ENCODE data around the gene PRXL2B.

Gene PRXL2B

GRCh38 chr1:2604844-2605508 lies 18.4 kb downstream of the PRXL2B start:
- no peak overlapping the region for H3K4me3 ChIP-seq (ENCODE audit: low read depth, low read length)
- DNase-seq (ENCODE audit: low read depth) = no peak
- no peak for TF ChIP-seq CTCF (IDR thresholded peaks at IDR 0.05; ENCODE audit: insufficient read depth, low read depth, low read length, missing control alignments)

GRCh38 chr1:2605509-2606395 lies 19.2 kb downstream of the PRXL2B start:
- no peak for TF ChIP-seq CTCF (IDR thresholded peaks at IDR 0.05; ENCODE audit: insufficient read depth, low read depth, low read length, missing control alignments)
- no peak for DNase-seq (ENCODE audit: low read depth)
- no peak overlapping the region for H3K4me3 ChIP-seq (ENCODE audit: low read depth, low read length)

DNA sequence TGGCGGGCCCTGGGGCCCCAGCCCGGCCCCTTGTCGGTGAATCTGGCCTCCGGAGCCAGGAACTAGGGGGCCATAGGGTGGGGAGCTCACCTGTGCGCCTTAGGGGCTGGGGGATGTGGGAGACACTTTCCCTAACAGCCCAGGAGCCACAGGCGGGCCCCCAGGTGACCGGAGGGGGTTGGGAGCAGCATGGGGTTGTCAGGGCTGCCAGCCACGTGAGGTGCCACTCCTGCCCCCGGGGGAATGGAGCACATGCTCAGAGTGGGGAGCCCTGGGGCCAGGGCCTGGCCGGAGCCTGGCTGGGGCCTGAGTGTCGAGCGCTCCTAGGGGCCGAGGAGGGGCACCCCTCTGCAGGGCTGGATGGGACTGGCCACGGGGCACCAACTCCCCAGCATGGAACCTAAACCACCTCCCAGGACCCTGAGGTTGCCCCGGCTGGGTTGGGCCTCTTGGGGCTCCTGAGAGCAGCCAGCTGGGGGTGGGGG lies 19.9 kb downstream of the PRXL2B start:
- no peak for DNase-seq (ENCODE audit: low read depth)
- no peak overlapping the region for H3K4me3 ChIP-seq (ENCODE audit: low read depth, low read length)
- TF ChIP-seq CTCF (IDR thresholded peaks at IDR 0.05; ENCODE audit: insufficient read depth, low read depth, low read length, missing control alignments) = no peak

DNA sequence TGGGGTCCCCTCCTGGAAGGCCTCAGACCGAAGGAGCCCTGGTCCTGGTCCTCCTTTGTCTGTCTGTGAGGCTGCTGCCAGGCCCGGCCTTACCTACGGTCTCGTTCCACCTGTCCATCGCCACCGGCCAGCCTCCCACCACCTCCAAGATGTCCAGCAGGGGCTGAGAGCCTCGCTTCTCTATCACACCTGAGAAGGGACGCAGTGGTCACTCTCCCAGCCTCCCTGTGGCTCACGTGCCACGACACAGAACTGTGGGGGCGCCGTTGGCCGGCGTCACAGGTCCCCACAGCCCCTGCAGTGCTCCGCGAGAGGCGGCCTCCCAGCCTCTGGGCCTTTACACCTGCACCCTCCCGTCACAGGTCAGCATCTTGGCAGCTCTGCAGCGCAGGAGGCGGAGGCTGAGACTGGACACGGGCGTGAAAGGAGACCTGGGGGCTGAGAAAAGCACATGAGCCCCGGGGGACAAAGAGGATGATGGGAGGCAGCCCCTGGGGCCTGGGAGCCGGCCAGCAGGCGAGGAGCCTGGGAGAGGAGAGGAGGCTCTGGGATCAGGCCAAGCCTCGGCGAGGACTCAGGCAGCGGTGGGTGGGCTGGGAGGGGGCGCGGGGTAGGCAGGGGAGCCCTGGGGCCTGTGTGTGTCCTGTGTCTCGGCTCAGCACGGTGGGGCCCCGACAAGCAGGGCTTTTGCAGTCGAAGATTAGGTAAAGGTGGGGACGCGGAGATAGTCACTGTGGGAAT lies 20.5 kb downstream of the PRXL2B start:
- no peak for TF ChIP-seq CTCF (IDR thresholded peaks at IDR 0.05; ENCODE audit: insufficient read depth, low read depth, low read length, missing control alignments)

GRCh38 chr1:2607641-2608091 lies 21.1 kb downstream of the PRXL2B start:
- no peak for TF ChIP-seq CTCF (IDR thresholded peaks at IDR 0.05; ENCODE audit: insufficient read depth, low read depth, low read length, missing control alignments)
- DNase-seq (ENCODE audit: low read depth) = no peak
- H3K4me3 ChIP-seq (ENCODE audit: low read depth, low read length) = no peak overlapping the region

More for the DNA sequence above, 20.5 kb downstream of the PRXL2B start:
- no peak overlapping the region for H3K4me3 ChIP-seq (ENCODE audit: low read depth, low read length)
- DNase-seq (ENCODE audit: low read depth) = no peak

- H3K4me3 ChIP-seq (ENCODE audit: low read depth, low read length) = no peak overlapping the region
- TF ChIP-seq CTCF (IDR thresholded peaks at IDR 0.05; ENCODE audit: insufficient read depth, low read depth, low read length, missing control alignments) = no peak
- DNase-seq (ENCODE audit: low read depth) = no peak
Observed at GRCh38 chr1:2609319-2610035, 22.9 kb downstream of the PRXL2B start.
